Prostate gland (tissue), 2 donors: Measurements from ENCODE around the gene GPR17.

ENCODE experiments used
- POLR2A ChIP-seq: fragments of 450-650 bp; IDR thresholded peaks from one replicate; pipeline ENCODE4 v1.6.1; 2016; ENCODE audit warnings: antibody characterized with exemption, mild to moderate bottlenecking
- POLR2AphosphoS5 ChIP-seq: sonication (generic); formaldehyde crosslinking; IDR thresholded peaks from one replicate; pipeline ENCODE4 v1.6.1; 2017; ENCODE audit warnings: antibody characterized with exemption
- TF ChIP-seq, protein P1 (sequence below), 4 experiments: fragments of 200-600 bp in 2 of 4; fragments of 450-650 bp in 2 of 4; sonication (generic) in 2 of 4; IDR thresholded peaks; 1 replicate in 3 of 4; 2 replicates in 1 of 4; pipeline ENCODE4 v1.5.1; 2016 to 2019; ENCODE audit warnings: antibody characterized with exemption in 4 of 4, mild to moderate bottlenecking in 2 of 4, moderate library complexity in 2 of 4

DNA sequence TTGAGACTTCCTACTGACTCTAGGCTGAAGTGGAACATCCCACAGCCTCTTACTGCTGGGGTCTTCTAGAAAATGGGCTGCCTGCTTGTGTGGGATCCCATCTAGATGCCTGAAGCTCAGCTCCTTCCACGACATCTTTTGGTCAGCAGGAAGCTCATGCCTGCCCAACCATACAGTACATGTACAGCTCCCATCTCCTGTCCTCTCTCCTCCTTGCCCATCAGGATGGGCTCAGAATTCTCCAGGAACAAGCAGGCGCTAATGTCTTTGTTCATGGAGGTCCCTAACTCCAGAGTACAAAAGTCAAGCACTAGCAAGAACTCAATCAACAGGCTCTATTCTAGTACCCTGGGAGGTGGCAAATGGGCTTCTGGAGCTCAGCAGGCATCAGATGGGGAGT lies 31.7 kb upstream of the GPR17 start:
- TF ChIP-seq, protein P1, sequence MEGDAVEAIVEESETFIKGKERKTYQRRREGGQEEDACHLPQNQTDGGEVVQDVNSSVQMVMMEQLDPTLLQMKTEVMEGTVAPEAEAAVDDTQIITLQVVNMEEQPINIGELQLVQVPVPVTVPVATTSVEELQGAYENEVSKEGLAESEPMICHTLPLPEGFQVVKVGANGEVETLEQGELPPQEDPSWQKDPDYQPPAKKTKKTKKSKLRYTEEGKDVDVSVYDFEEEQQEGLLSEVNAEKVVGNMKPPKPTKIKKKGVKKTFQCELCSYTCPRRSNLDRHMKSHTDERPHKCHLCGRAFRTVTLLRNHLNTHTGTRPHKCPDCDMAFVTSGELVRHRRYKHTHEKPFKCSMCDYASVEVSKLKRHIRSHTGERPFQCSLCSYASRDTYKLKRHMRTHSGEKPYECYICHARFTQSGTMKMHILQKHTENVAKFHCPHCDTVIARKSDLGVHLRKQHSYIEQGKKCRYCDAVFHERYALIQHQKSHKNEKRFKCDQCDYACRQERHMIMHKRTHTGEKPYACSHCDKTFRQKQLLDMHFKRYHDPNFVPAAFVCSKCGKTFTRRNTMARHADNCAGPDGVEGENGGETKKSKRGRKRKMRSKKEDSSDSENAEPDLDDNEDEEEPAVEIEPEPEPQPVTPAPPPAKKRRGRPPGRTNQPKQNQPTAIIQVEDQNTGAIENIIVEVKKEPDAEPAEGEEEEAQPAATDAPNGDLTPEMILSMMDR (IDR thresholded peaks at IDR 0.05): no peak
- TF ChIP-seq POLR2A: no peak
- no peak for TF ChIP-seq POLR2AphosphoS5
